Forelimb muscle (tissue), 1 donor: ENCODE results near the gene TNIP2. TPM values are rescaled to one million over a fixed set of nuclear protein-coding genes. Genes with fewer than 3 reads are reported as not detected.

Experiments used
- DNase-seq: peaks from one replicate; pipeline ENCODE4 v3.0.0-alpha.2; 2013; ENCODE audit warnings: low read depth
- polyA plus RNA-seq: library from polyadenylated mRNA; unstranded; fragments of 120-200 nt; gene quantifications from one replicate; pipeline ENCODE4 v1.2.1, GENCODE V29; 2013; ENCODE audit not compliant: insufficient read length

Gene TNIP2
- polyA plus RNA-seq, 1 donor, result 11.4 TPM

GRCh38 chr4:2716236-2716635, 39.9 kb downstream of the TNIP2 start:
- DNase-seq, result no peak

DNA sequence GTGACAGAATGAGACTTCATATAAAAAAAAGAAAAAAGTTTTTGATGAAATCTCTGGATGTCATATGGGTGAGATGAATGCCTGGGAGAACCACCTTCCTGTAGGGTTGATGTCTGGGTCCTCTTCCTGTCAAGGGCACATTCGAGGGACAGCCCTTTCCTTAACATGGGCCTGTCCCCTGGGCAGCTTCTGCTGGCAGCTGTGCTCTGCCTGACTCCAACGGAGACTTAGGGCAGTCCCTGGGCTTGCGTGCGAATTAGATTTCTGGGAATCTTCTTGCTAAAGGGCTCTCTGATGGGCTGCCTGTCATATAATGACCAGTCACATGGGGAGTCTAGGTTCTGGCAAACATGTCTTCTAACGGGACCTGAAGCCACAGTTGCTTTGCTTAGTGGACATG, 40.7 kb downstream of the TNIP2 start:
- DNase-seq, result no peak

DNA sequence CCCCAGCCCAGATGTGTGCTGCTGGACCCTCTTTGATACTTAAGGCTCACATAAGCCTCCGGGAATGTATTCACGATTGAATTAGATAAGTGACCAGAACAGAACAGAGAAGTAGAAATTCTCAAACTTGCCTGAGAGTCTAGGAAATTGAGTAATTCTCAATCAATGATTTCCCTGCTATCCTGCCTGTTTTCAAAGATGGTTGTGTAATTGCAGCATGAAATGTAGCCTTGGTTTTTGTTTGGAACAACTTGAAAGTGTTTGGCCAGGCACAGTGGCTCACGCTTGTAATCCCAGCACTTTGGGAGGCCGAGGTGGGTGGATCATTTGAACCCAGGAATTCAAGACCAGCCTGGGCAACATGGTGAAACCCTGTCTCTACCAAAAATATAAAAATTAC, 41.2 kb downstream of the TNIP2 start:
- DNase-seq, result no peak

- DNase-seq, result peak; percentile 34
Measured at GRCh38 chr4:2714061-2714770, 41.9 kb downstream of the TNIP2 start.

DNA sequence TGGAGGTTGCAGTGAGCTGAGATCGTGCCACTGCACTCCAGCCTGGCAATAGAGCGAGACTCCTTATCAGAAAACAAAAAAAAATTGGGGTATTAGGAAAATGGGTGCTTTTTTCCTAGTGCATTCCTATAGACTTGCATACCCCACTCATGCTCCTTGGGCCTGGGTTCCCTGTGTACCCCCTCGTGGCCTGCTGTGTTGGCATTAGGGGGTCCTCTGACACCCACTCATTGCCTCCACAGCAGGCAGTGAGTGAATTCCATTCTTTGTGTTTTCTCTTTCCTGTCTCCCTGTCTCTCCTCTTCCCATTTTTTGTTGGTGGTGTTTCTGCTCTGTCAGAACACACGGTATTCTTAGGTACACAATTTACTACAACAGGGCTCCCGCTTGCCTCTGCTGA, 42.8 kb downstream of the TNIP2 start:
- DNase-seq, result no peak

DNA sequence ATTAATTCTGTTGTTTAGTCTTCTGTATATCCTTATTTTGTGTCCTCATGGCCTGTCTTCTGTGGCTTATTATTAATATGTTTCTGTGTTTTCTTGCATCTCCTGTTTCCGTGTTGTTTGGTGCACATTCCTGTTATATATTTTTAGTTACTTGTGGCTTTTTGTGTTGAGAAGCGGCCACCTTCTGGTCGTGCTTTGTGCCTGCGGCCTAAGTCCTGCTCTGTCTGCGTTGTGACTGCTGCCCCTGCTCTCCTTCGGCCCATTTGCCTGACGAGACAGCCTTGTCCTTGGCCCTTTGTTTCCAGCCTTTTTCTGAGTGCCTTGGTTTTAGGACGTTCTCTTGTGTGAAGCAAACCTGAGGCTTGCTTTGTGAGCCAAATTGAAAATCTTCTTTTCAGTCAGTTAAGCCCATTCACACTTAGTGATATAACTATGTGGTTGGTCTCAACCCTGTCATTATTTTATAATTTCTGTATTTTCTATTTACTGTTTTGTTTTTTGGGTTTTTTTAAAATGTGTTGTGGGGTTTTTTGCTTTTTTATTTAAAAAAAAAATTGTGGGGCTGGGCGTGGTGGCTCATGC, 43.8 kb downstream of the TNIP2 start:
- no peak for DNase-seq

GRCh38 chr4:2702770-2703169, 53.4 kb downstream of the TNIP2 start:
- no peak for DNase-seq

- no peak for DNase-seq
Measured at GRCh38 chr4:2702361-2702760, 53.8 kb downstream of the TNIP2 start.

GRCh38 chr4:2700031-2700430, 56.1 kb downstream of the TNIP2 start:
- no peak for DNase-seq

- no peak for DNase-seq
Measured at GRCh38 chr4:2699534-2699933, 56.6 kb downstream of the TNIP2 start.

DNA sequence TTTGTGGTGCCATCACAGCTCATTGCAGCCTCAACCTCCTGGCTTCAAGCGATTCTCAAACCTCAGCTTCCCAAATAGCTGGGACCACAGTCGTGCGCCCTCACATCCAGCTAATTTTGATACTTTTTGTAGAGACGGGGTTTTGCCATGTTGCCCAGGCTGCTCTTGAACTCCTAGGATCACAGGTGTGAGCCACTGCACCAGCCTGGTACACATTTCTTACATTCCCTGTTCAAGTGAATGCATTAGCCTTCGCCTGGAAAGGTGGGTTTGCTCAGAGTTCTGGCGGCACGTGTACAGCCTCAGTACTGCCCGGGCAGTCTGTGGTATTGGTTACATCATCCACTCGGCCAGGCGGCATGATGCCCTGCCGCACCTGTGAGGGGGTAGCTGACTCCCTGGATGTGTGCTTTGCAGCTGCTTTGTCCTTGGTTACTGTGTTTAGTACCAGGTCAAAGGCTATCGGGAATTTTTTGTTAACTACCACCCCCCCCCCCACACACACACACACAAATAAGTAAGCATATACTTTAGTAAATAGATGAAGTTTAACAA, 57.1 kb downstream of the TNIP2 start:
- DNase-seq, result no peak

GRCh38 chr4:2698504-2698903, 57.6 kb downstream of the TNIP2 start:
- DNase-seq, result no peak

DNA sequence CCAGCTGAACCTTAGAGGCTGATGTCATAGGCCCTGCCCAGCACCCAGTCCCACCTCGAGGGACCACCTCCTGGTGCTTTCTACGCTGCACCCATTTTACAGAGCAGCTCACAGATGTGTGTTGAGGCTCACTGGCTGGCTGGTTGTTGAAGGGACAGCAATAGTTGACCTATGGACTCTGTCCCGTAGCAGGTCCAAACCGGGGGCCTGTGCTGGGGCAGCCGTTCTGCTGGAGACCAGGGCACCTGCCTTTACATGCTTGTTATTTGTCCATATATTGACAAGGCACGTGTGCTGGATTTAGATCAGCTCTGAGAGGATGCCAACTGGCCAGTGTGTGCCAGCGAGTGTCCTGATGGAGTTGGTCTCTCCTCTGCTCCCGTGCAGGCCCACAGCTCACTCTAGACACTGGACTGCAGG, 58.1 kb downstream of the TNIP2 start:
- no peak for DNase-seq

GRCh38 chr4:2696423-2696822, 59.7 kb downstream of the TNIP2 start:
- DNase-seq, result no peak

- no peak for DNase-seq
Measured at GRCh38 chr4:2695346-2696060, 60.6 kb downstream of the TNIP2 start.

DNA sequence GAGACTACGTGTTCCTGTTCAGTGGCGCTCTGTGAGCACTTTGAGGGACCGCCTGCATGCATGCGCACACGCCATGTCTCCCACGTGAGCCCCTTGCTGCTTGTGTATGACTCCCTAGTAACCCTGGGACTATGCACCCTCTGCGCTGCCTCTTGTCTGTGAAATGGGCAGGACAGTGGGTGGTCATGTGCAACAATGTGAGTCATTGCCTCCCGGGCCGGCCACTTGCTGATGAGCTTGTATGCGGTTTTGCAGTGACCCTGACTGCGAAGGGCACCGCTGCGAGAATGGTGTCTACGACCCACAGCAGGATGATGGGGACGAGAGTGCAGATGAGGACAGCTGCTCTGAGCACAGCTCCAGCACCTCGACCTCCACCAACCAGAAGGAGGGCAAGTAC, 61.4 kb downstream of the TNIP2 start:
- DNase-seq, result no peak

DNA sequence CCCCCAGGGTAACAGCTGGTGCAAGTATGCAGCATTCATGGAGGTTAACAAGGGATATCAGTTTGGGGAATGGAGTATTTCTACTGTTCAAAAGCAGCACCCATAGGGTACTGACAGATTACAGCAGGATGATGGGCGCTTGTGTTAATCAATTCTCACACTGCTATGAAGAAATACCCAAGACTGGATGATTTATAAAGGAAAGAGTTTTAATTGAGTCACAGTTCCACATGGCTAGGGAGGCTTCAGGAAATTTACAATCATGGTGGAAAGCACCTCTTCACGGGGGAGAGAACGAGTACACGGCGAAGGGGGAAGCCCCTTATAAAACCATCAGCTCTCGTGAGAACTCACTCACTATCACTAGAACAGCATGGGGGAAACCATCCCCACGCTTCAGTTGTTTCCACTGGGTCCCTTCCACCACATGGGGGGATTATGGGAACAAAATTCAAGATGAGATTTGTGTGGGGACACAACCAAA, 64.1 kb downstream of the TNIP2 start:
- no peak for DNase-seq

Other genes with a start within 250 kb of the TNIP2 start
- gene FAM193A, start 219.7 kb downstream of the TNIP2 start, polyA plus RNA-seq, result 17.1 TPM
- gene SH3BP2, start 36.7 kb upstream of the TNIP2 start, polyA plus RNA-seq, result 30.3 TPM
- gene ADD1, start 87.5 kb upstream of the TNIP2 start, polyA plus RNA-seq, result 163 TPM
- 26.7 TPM for gene NOP14, start 207.1 kb upstream of the TNIP2 start, polyA plus RNA-seq
- 12.0 TPM for gene GRK4, start 207.2 kb upstream of the TNIP2 start, polyA plus RNA-seq